HG03378 (cell line): Measurements from ENCODE around the gene TRANK1.
A peak's percentile ranks its signal among the peaks of the same experiment; 100 is the strongest.
"Not testable (repeated sequence)": the region's sequence is repeated elsewhere in the genome, so short reads cannot be mapped to it uniquely, and the experiment has no call there.

Source experiments
- ATAC-seq: cut with Tn5 transposase; IDR thresholded peaks from one replicate; pipeline ENCODE4 v1.9.1; 2021; ENCODE audit warnings: mild to moderate bottlenecking, moderate library complexity; ENCODE audit not compliant: unreplicated experiment

TRANK1 gene

GRCh38 chr3:36923523-36923943, 21.3 kb downstream of the TRANK1 start:
- ATAC-seq: no peak

GRCh38 chr3:36920884-36921567, 23.8 kb downstream of the TRANK1 start:
- no peak for ATAC-seq

- ATAC-seq: no peak
These were observed 25.3 kb downstream of the TRANK1 start for GRCh38 chr3:36919439-36920160.

GRCh38 chr3:36918050-36918449, 26.8 kb downstream of the TRANK1 start:
- peak; percentile 94 for ATAC-seq

- ATAC-seq: peak; percentile 98
These were observed 32.7 kb downstream of the TRANK1 start for GRCh38 chr3:36911990-36912804.

- ATAC-seq: no peak
These were observed 35.2 kb downstream of the TRANK1 start for GRCh38 chr3:36909666-36910065.

- ATAC-seq: no peak
These were observed 35.7 kb downstream of the TRANK1 start for GRCh38 chr3:36909181-36909580.

- ATAC-seq: no peak
These were observed 36.1 kb downstream of the TRANK1 start for GRCh38 chr3:36908647-36909180.

GRCh38 chr3:36907911-36908646, 36.8 kb downstream of the TRANK1 start:
- ATAC-seq: no peak

GRCh38 chr3:36906504-36907149, 38.2 kb downstream of the TRANK1 start:
- no peak for ATAC-seq

- no peak for ATAC-seq
These were observed 39.3 kb downstream of the TRANK1 start for GRCh38 chr3:36905545-36905944.

- no peak for ATAC-seq
These were observed 40.2 kb downstream of the TRANK1 start for GRCh38 chr3:36904641-36905040.

GRCh38 chr3:36904065-36904464, 40.8 kb downstream of the TRANK1 start:
- ATAC-seq: not testable (repeated sequence)

- no peak for ATAC-seq
These were observed 41.6 kb downstream of the TRANK1 start for GRCh38 chr3:36903119-36903882.

- ATAC-seq: no peak
These were observed 43.3 kb downstream of the TRANK1 start for GRCh38 chr3:36901588-36901987.

- ATAC-seq: no peak
These were observed 44.1 kb downstream of the TRANK1 start for GRCh38 chr3:36900474-36901443.

GRCh38 chr3:36895496-36896409, 49.1 kb downstream of the TRANK1 start:
- ATAC-seq: no peak
